IMR-90 (cell line): ENCODE results near the gene TRPM3. TPM values are rescaled to one million over a fixed set of nuclear protein-coding genes. Genes with fewer than 3 reads are reported as not detected.

Source experiments
- ATAC-seq: fragments of 200-7000 bp; cut with Tn5 transposase; 2 replicates; pipeline ENCODE4 v1.9.1; 2020; ENCODE audit warnings: low read depth, mild to moderate bottlenecking, moderate library complexity
- BruUV-seq: library from RNA; stranded (reverse); fragments of 400-500 nt; replicated peaks from 2 replicates; lab custom pipeline; 2021; lab: Mats Ljungman, UMichigan
- CTCF ChIA-PET: fragments of 300-600 bp; formaldehyde crosslinking; extraction: SDS; loops from one replicate; lab custom pipeline; 2021; ENCODE audit warnings: antibody characterized with exemption; lab: Yijun Ruan, JAX
- POLR2A ChIA-PET: fragments of 300-600 bp; sonication (Branson Sonifier 250); formaldehyde crosslinking; loops from one replicate; lab custom pipeline; 2022; ENCODE audit warnings: antibody characterized with exemption; ENCODE audit not compliant: unreplicated experiment; lab: Charles Lee
- DNase-seq: peaks from one replicate; pipeline ENCODE4 v3.0.0; 2013
- H2AFZ ChIP-seq: replicated peaks from 2 replicates; pipeline ENCODE3; 2013; ENCODE audit warnings: low read length, mild to moderate bottlenecking; ENCODE audit not compliant: poor library complexity
- H2AK5ac ChIP-seq: 2 replicates; pipeline ENCODE4 v1.6.1; 2013; ENCODE audit warnings: low read depth, low read length, inconsistent platforms
- H2AK9ac ChIP-seq: replicated peaks from 2 replicates; pipeline ENCODE3; 2013; ENCODE audit warnings: mild to moderate bottlenecking, low read depth, low read length, moderate library complexity; ENCODE audit not compliant: poor library complexity
- H2BK120ac ChIP-seq: 2 replicates; pipeline ENCODE4 v1.6.1; 2013; ENCODE audit warnings: low read depth, low read length, inconsistent platforms
- H2BK15ac ChIP-seq: 3 replicates; pipeline ENCODE4 v1.6.1; 2013; ENCODE audit warnings: low read depth, low read length, inconsistent platforms
- H2BK20ac ChIP-seq: 2 replicates; pipeline ENCODE4 v1.6.1; 2013; ENCODE audit warnings: low read depth, mild to moderate bottlenecking, inconsistent platforms, low read length, moderate library complexity
- H2BK5ac ChIP-seq: 2 replicates; pipeline ENCODE4 v1.6.1; 2013; ENCODE audit warnings: mild to moderate bottlenecking, low read depth, low read length, inconsistent platforms; ENCODE audit not compliant: poor library complexity, severe bottlenecking
- H3K14ac ChIP-seq: replicated peaks from 2 replicates; pipeline ENCODE4 v1.6.1; 2013; ENCODE audit warnings: low read depth, low read length, inconsistent platforms
- H3K18ac ChIP-seq: 2 replicates; pipeline ENCODE4 v1.6.1; 2013; ENCODE audit warnings: low read depth, low read length, control low read depth
- H3K23ac ChIP-seq: 2 replicates; pipeline ENCODE4 v1.6.1; 2013; ENCODE audit warnings: low read depth, low read length, inconsistent platforms
- H3K27ac ChIP-seq: 2 replicates; pipeline ENCODE4 v1.5.1; 2013; ENCODE audit warnings: mild to moderate bottlenecking, control low read depth, low read length; ENCODE audit not compliant: insufficient read depth
- H3K27me3 ChIP-seq: 2 replicates; pipeline ENCODE4 v1.6.1; 2013; ENCODE audit warnings: low read length; ENCODE audit not compliant: control insufficient read depth, insufficient read depth
- H3K36me3 ChIP-seq: 2 replicates; pipeline ENCODE4 v1.6.1; 2013; ENCODE audit warnings: low read length, mixed read lengths; ENCODE audit not compliant: control insufficient read depth, insufficient read depth
- H3K4ac ChIP-seq: 2 replicates; pipeline ENCODE4 v1.6.1; 2013; ENCODE audit warnings: low read depth, low read length, inconsistent platforms
- H3K4me1 ChIP-seq: 2 replicates; pipeline ENCODE4 v1.6.1; 2013; ENCODE audit warnings: low read length, mixed read lengths; ENCODE audit not compliant: control insufficient read depth, insufficient read depth
- H3K4me2 ChIP-seq: 2 replicates; pipeline ENCODE4 v1.6.1; 2013; ENCODE audit warnings: low read depth, mild to moderate bottlenecking, control low read depth, low read length, moderate library complexity
- H3K4me3 ChIP-seq: 2 replicates; pipeline ENCODE4 v1.5.1; 2013; ENCODE audit warnings: low read depth, mild to moderate bottlenecking, control low read depth, low read length, moderate library complexity; ENCODE audit not compliant: insufficient read depth
- H3K56ac ChIP-seq: 2 replicates; pipeline ENCODE4 v1.6.1; 2013; ENCODE audit warnings: low read length, inconsistent platforms; ENCODE audit not compliant: insufficient read depth; ENCODE audit errors: extremely low read depth
- H3K79me1 ChIP-seq, 2 experiments: 2 replicates each; pipeline ENCODE4 v1.6.1; 2013; ENCODE audit warnings: low read length in 2 of 2, inconsistent platforms in 1 of 2, low read depth in 1 of 2
- H3K9ac ChIP-seq: 2 replicates; pipeline ENCODE4 v1.6.1; 2013; ENCODE audit warnings: low read depth, low read length, control low read depth
- H3K9me1 ChIP-seq: 2 replicates; pipeline ENCODE4 v1.6.1; 2013; ENCODE audit warnings: low read length, inconsistent platforms; ENCODE audit not compliant: insufficient read depth
- H3K9me3 ChIP-seq: 2 replicates; pipeline ENCODE4 v1.6.1; 2013; ENCODE audit warnings: low read length; ENCODE audit not compliant: control insufficient read depth, insufficient read depth
- H4K20me1 ChIP-seq: 2 replicates; pipeline ENCODE4 v1.6.1; 2013; ENCODE audit warnings: low read length, inconsistent platforms; ENCODE audit not compliant: insufficient read depth
- H4K5ac ChIP-seq: 2 replicates; pipeline ENCODE4 v1.6.1; 2013; ENCODE audit warnings: mild to moderate bottlenecking, low read depth, low read length, control low read depth
- H4K8ac ChIP-seq, 2 experiments: 2 replicates each; pipeline ENCODE4 v1.6.1; 2013; ENCODE audit warnings: low read depth in 2 of 2, low read length in 2 of 2, control low read depth in 1 of 2, inconsistent platforms in 1 of 2
- H4K91ac ChIP-seq: 2 replicates; pipeline ENCODE4 v1.6.1; 2013; ENCODE audit warnings: low read depth, low read length, inconsistent platforms; ENCODE audit not compliant: insufficient read depth
- MXI1 ChIP-seq: IDR thresholded peaks from 2 replicates; pipeline ENCODE4 v1.6.1; 2012; ENCODE audit warnings: low read depth, mild to moderate bottlenecking, low read length, moderate library complexity, borderline replicate concordance
- SMC3 ChIP-seq: fragments of 150-350 bp; IDR thresholded peaks from 2 replicates; pipeline ENCODE4 v1.6.1; 2016; ENCODE audit warnings: low read depth, mild to moderate bottlenecking, antibody characterized with exemption, low read length, moderate library complexity
- WGBS, 2 experiments: methylation state at CpG; one replicate each; pipeline versions ENCODE4 v1.1.5 to v1.1.7; 2013; ENCODE audit warnings: missing lambda C conversion rate in 2 of 2; ENCODE audit not compliant: insufficient read length in 1 of 2; ENCODE audit errors: extremely low coverage in 2 of 2; 5-methylcytosine and 5-hydroxymethylcytosine counted together
- dilution Hi-C: fragments of 300-500 bp; cut with HindIII; formaldehyde crosslinking; loops from one replicate; pipeline ENCODE4 v1.14.3; 2018; ENCODE audit warnings: low sequenced_read_pairs; ENCODE audit not compliant: unreplicated experiment
- in situ Hi-C: fragments of 300-500 bp; cut with MboI; formaldehyde crosslinking; loops from 3 replicates; pipeline ENCODE4 v1.14.3; 2019; ENCODE audit warnings: low sequenced_read_pairs, inconsistent platforms, mixed read lengths
- intact Hi-C: fragments of 100-400 bp; cut with micrococcal nuclease; formaldehyde crosslinking; loops from 2 replicates; pipeline ENCODE4 v1.10.0; 2022
- polyA plus RNA-seq, 3 experiments: library from polyadenylated mRNA; depleted of rRNA; stranded (reverse); fragments of >200 nt; gene quantifications; 2 replicates each; pipeline ENCODE4 v1.2.3, GENCODE V29; 2012; ENCODE audit warnings: low replicate concordance in 1 of 3
- total RNA-seq: library from RNA; depleted of rRNA; stranded (reverse); fragments of >200 nt; gene quantifications from 2 replicates; pipeline ENCODE4 v1.2.3, GENCODE V29; 2012

Gene TRPM3
- total and polyA plus RNA-seq, 2 of the 4 experiments (the other 2 are of a cell fraction) = not detected

DNA sequence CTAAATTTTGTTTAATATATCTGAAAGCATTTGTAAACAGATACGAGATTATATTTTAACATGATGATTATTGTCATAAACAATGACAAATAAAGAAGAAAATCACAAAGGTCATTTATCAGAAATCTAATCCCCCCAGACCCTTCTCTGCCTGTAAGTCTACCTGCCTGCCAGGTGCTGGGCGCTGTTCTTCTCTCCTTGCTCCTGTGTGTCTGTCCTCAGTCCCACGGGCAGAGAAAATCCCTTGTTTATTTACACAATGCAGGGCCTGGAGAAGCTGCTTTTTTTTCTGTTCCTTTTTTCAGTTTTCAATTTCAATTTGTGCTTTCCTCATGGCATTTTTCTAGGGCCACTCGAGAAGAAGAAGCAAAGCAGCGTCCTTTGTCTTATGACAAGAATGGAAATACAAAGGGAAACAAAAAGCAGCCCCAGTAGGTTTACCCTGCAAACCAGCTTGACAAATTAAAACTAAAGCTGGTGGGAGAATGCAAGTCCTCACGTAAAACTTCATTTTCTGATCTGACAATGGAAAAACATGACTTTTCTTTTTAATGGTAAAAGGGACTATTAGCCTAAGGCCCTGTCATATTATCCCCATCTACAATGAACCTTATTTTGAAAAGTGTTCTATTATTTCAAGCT lies 424.6 kb downstream of the TRPM3 start:
- Histone ChIP-seq H4K5ac (no peak overlapping the region), H2BK20ac (no peak overlapping the region), H3K27ac (no peak overlapping the region), H3K14ac (no peak overlapping the region), H4K91ac (no peak overlapping the region), H2AK5ac (no peak overlapping the region), H2AFZ (no peak overlapping the region), H3K4me1 (no peaks in the 10 kb centered on the region), H3K9me3 (no peaks in the 10 kb centered on the region), H3K4ac (no peak overlapping the region), H2BK120ac (no peak overlapping the region), H3K4me3 (no peak overlapping the region), H2AK9ac (no peak overlapping the region), H3K79me1 (no peaks in the 10 kb centered on the region), H3K4me2 (no peak overlapping the region), H3K23ac (no peak overlapping the region), H3K56ac (no peak overlapping the region), H3K18ac (no peak overlapping the region), H3K27me3 (no peaks in the 10 kb centered on the region), H2BK5ac (no peak overlapping the region), H4K20me1 (no peaks in the 10 kb centered on the region), H2BK15ac (no peak overlapping the region), H3K9ac (no peak overlapping the region), H3K36me3 (no peaks in the 10 kb centered on the region), H3K9me1 (no peaks in the 10 kb centered on the region), H4K8ac (no peak overlapping the region)
- no TSS peak for BruUV-seq
- POLR2A ChIA-PET = no interaction called here
- dilution Hi-C loops = no loop called here
- TF ChIP-seq SMC3 = no peak
- no peak for TF ChIP-seq MXI1
- DNase-seq (no peak), ATAC-seq (no peak)
- in situ Hi-C loops = no loop called here
- CTCF ChIA-PET = no interaction called here
- intact Hi-C loops = no loop called here
- WGBS, 2 experiments = 17% methylated on average over 1 of the region's 6 CpGs; no CpG with 5 or more reads in 1 of the 2 experiments
